Islet precursor cell (in vitro differentiated cells): ENCODE data around the gene NFIA.

Experiments used
- DNase-seq: peaks from one replicate; pipeline ENCODE4 v3.0.0-alpha.2; 2018

NFIA gene

GRCh38 chr1:61226791-61227567 lies 144.6 kb downstream of the NFIA start:
- no peak for DNase-seq

GRCh38 chr1:61227857-61228550 lies 145.6 kb downstream of the NFIA start:
- DNase-seq = no peak

DNA sequence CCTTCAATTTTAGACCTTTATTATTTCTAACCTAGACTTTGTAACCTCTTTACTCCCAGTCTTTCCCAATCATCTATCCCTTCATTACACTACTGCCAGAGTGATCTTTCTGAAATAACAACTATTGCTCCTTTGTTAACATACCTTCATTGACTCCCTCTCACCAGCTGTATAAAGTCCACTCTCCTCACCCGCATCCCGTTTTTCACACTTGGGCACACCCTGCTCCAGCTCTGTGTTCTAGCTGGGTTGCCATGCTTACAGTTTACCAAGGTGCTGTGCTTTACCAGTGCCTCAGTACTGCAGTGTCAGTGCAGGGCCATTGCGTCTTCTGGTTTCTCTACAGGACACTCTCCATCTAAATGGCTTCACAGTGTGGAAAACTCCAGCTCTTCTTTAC lies 148.2 kb downstream of the NFIA start:
- DNase-seq = no peak

- DNase-seq = no peak
Measured at GRCh38 chr1:61231795-61232194, 149.4 kb downstream of the NFIA start.

GRCh38 chr1:61233121-61233660 lies 150.8 kb downstream of the NFIA start:
- DNase-seq = no peak

- no peak for DNase-seq
Measured at GRCh38 chr1:61234587-61234919, 152.2 kb downstream of the NFIA start.

- DNase-seq = no peak
Measured at GRCh38 chr1:61237147-61237546, 154.8 kb downstream of the NFIA start.

- DNase-seq = no peak
Measured at GRCh38 chr1:61237659-61238358, 155.4 kb downstream of the NFIA start.

DNA sequence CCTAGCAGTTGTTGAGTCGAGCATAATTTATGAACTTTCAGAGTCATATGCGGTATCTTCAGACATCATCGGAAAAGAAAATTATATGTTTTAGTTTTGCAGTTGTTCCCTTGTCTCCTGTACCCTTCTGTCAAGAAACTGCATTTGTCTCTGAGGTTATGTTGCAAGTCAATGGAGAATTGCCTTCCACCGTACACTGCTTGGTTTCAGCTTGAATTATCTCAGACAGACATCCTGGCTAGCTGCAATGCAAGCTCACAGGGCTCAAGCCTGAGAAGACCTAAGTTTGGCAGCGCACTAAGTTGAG lies 156.0 kb downstream of the NFIA start:
- DNase-seq = no peak

- no peak for DNase-seq
Measured at GRCh38 chr1:61240878-61241277, 158.5 kb downstream of the NFIA start.

DNA sequence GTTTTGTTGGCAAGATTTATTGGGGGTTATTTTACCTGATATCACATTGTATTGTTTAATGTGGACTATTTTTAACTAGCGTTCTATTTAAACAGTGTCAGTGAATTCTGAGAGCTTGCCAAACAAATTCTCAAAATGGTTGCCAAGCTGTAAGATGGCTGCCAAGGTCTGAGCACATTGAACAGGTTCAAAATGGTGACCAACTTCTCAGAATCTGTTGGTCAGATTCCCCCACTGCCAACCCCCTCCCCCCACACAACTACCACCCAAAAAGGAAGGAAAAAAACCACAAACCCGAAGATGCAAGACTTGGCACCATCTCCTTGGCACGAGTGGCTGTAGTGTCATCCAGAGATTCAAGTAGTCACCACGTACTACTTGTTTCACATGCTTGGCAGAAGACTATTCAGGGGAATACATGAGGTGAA lies 159.1 kb downstream of the NFIA start:
- DNase-seq = no peak

DNA sequence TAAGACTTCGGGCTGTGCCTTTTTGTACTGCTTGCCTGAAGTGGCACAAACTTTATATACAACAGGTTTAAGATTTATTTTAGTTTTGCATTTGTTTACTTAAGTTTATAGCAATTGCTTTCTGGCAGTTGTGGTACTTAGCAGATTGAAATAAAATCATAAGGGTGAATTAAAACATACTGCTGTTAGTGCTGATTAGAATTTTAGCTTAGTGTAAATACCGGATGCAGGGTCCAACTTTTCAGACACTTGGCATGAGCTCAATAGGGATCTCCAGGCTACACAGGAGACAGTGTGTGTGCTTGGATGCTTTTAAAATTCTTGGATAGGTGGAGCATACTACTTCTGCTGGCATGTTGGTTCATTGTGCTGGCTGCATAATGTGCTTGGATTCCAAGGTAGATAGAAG lies 159.6 kb downstream of the NFIA start:
- DNase-seq = no peak

DNA sequence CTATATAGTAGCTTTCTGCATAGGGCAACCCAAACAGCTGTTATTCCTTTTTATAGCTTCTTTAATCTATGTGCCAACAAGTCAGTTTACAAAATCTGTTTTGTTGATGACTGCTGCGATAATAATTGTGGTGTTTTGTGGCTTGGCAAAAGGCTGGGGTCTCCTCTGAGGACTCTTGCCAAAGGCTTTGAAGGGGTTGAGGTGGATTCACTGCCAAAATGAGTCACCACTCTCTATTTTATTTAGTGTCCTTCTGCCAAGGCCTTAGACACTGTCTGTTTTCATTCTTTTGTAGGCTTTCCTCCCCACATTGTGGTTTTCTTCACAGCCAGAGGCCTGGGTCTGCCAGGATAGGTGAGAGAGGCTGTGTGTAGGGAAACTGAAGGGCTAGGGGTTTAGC lies 161.8 kb downstream of the NFIA start:
- peak; percentile 61 for DNase-seq

DNA sequence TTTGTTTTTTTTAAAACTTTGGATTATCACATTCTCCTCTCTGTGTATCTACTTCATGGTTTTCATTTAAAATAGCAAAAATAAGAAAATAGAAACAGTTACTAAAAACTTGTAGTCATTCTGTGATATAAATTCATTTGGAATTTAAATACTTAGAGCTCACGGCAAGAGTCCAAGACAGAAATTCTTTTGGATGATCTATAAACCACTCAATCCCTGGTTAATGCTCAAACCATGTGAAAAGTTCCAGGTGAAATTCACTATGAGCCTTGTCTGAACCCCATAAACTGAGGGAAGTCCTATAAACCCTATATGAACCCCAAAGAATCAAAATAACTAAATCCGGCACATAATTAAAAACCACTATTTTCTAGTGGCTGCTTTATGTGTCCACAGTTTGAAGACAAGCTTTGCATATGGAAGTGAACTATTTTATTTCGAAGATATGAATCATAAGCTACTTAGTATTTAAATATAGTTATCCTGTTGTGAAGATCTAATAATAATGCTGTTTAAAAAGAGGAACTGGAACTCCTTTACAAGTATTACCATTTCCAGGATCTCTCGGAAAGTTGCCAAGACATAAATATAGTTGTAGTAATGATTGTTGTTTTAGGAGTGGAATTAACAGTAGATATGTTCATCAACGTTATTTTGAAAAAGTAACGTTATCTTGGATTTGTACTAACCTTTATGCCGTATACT lies 163.5 kb downstream of the NFIA start:
- no peak for DNase-seq

DNA sequence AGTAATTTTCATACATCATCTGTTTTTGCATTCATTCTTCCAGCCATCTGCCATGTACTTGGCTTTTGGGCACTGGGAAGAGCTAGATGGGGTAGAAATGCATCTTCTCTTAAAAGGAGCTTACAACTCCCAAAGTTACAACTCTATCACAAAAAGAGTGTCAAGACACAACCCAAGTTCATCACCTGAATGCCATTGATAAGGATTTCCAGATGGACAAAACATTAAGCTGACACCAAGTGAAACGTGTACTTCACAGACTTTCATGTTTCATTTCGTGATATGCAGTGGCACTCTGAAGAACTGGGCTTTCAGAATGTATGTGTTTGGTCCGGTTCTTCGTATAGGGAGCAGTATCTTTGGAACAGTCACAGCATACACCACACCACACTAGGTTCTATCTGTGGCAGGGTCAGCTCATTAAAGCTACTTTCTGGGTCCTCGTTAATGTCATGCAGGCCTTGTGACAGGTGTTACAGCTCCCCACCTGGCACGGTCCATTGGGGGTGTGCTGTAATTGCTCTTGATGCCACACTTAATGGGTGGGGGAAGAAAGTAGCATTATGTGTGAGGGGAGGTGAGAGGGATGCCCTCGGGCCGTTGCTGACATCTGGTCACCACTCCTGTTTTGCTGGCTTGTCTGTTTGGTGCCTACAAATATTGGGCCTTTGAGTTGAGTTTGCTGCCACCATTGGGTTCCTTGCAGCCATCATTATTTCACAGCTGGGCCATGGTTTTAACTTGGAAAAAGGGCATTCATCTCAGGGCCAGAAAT lies 164.9 kb downstream of the NFIA start:
- DNase-seq = no peak

- no peak for DNase-seq
Measured at GRCh38 chr1:61247881-61248752, 165.8 kb downstream of the NFIA start.

GRCh38 chr1:61250933-61251332 lies 168.6 kb downstream of the NFIA start:
- DNase-seq = no peak

- no peak for DNase-seq
Measured at GRCh38 chr1:61253059-61253735, 170.8 kb downstream of the NFIA start.

- DNase-seq = no peak
Measured at GRCh38 chr1:61253912-61254633, 171.7 kb downstream of the NFIA start.
